Stimulated activated effector memory CD8-positive, alpha-beta T cell treated with anti-CD3 and anti-CD28 coated beads, Interleukin-12 subunit alpha, Interleukin-12 subunit beta, amount 100 ng/mL, for 72 hours (primary cell): ENCODE data around the gene UBE2J1.

ENCODE experiments used
- ATAC-seq: fragments of 150-1000 bp; cut with Tn5 transposase; 2 replicates; pipeline ENCODE4 v1.10.0; 2021
- DNase-seq, 2 donors: peaks; one replicate each; pipeline ENCODE4 v3.0.0; 2021 to 2022; ENCODE audit warnings: low spot score in 2 of 2
- H3K27ac Mint-ChIP-seq: one replicate; pipeline ENCODE4 v1.8.0; 2022; ENCODE audit warnings: mild to moderate bottlenecking, mixed read lengths
- H3K36me3 Mint-ChIP-seq: one replicate; pipeline ENCODE4 v1.8.0; 2022; ENCODE audit warnings: mild to moderate bottlenecking, mixed read lengths
- H3K4me1 Mint-ChIP-seq: one replicate; pipeline ENCODE4 v1.8.0; 2022; ENCODE audit warnings: mixed read lengths
- H3K4me3 Mint-ChIP-seq: one replicate; pipeline ENCODE4 v1.8.0; 2022; ENCODE audit warnings: mild to moderate bottlenecking, mixed read lengths
- H3K9me3 Mint-ChIP-seq: one replicate; pipeline ENCODE4 v1.8.0; 2022; ENCODE audit warnings: mixed read lengths

UBE2J1 gene

GRCh38 chr6:89378628-89379027 is 26.1 kb upstream of the UBE2J1 start:
- Mint-ChIP-seq H3K9me3 (no peaks in the 10 kb centered on the region), H3K4me3 (no peak overlapping the region), H3K36me3 (no peaks in the 10 kb centered on the region), H3K27ac (no peak overlapping the region), H3K4me1 (peaks cover 14% of the 10 kb centered on the region)
- ATAC-seq = no peak
- DNase-seq = no peak

- Mint-ChIP-seq H3K4me1 (peaks cover 23% of the 10 kb centered on the region), H3K4me3 (no peak overlapping the region), H3K27ac (no peak overlapping the region), H3K9me3 (no peaks in the 10 kb centered on the region), H3K36me3 (no peaks in the 10 kb centered on the region)
- ATAC-seq = peak; percentile 97
- DNase-seq = peak; percentile 26 to 84
Measured at GRCh38 chr6:89375427-89376267, 23.1 kb upstream of the UBE2J1 start.

- DNase-seq = no peak
- no peaks in the 10 kb centered on the region for H3K36me3 Mint-ChIP-seq
- peaks cover 23% of the 10 kb centered on the region for H3K4me1 Mint-ChIP-seq
- H3K27ac Mint-ChIP-seq = no peak overlapping the region
- peak; percentile 44 for ATAC-seq
- no peak overlapping the region for H3K4me3 Mint-ChIP-seq
- no peaks in the 10 kb centered on the region for H3K9me3 Mint-ChIP-seq
Measured at GRCh38 chr6:89372506-89372901, 20.0 kb upstream of the UBE2J1 start.

- peak; percentile 79 for ATAC-seq
- Mint-ChIP-seq H3K4me1 (peaks cover 23% of the 10 kb centered on the region), H3K36me3 (no peaks in the 10 kb centered on the region), H3K4me3 (no peak overlapping the region), H3K9me3 (no peaks in the 10 kb centered on the region), H3K27ac (no peak overlapping the region)
- DNase-seq = peak; percentile 74 to 87
Measured at GRCh38 chr6:89371849-89372505, 19.5 kb upstream of the UBE2J1 start.

GRCh38 chr6:89368999-89369398 is 16.5 kb upstream of the UBE2J1 start:
- ATAC-seq (no peak), DNase-seq (no peak)
- no peak overlapping the region for H3K27ac Mint-ChIP-seq
- no peaks in the 10 kb centered on the region for H3K36me3 Mint-ChIP-seq
- H3K4me1 Mint-ChIP-seq = peaks cover 9% of the 10 kb centered on the region
- no peaks in the 10 kb centered on the region for H3K9me3 Mint-ChIP-seq
- no peak overlapping the region for H3K4me3 Mint-ChIP-seq

GRCh38 chr6:89368107-89368506 is 15.6 kb upstream of the UBE2J1 start:
- Mint-ChIP-seq H3K4me3 (no peak overlapping the region), H3K4me1 (peaks cover 9% of the 10 kb centered on the region), H3K36me3 (no peaks in the 10 kb centered on the region), H3K27ac (no peak overlapping the region), H3K9me3 (no peaks in the 10 kb centered on the region)
- DNase-seq (peak; percentile 48 to 76), ATAC-seq (no peak)

- no peak overlapping the region for H3K27ac Mint-ChIP-seq
- DNase-seq (no peak), ATAC-seq (no peak)
- no peaks in the 10 kb centered on the region for H3K9me3 Mint-ChIP-seq
- H3K36me3 Mint-ChIP-seq = no peaks in the 10 kb centered on the region
- no peak overlapping the region for H3K4me3 Mint-ChIP-seq
- H3K4me1 Mint-ChIP-seq = peaks cover 1% of the 10 kb centered on the region
Measured at GRCh38 chr6:89364586-89364985, 12.1 kb upstream of the UBE2J1 start.

GRCh38 chr6:89361171-89361570 is 8.6 kb upstream of the UBE2J1 start:
- Mint-ChIP-seq H3K9me3 (no peaks in the 10 kb centered on the region), H3K36me3 (no peaks in the 10 kb centered on the region), H3K4me1 (peaks cover 16% of the 10 kb centered on the region), H3K4me3 (no peak overlapping the region), H3K27ac (no peak overlapping the region)
- DNase-seq = no peak
- ATAC-seq = no peak

- ATAC-seq = peak; percentile 87
- no peak for DNase-seq
- H3K9me3 Mint-ChIP-seq = no peaks in the 10 kb centered on the region
- no peaks in the 10 kb centered on the region for H3K36me3 Mint-ChIP-seq
- H3K4me3 Mint-ChIP-seq = no peak overlapping the region
- no peak overlapping the region for H3K27ac Mint-ChIP-seq
- peaks cover 16% of the 10 kb centered on the region for H3K4me1 Mint-ChIP-seq
Measured at GRCh38 chr6:89360415-89360999, 8.0 kb upstream of the UBE2J1 start.

- Mint-ChIP-seq H3K27ac (no peak overlapping the region), H3K4me1 (peaks cover 16% of the 10 kb centered on the region), H3K4me3 (no peak overlapping the region), H3K36me3 (no peaks in the 10 kb centered on the region), H3K9me3 (no peaks in the 10 kb centered on the region)
- ATAC-seq (no peak), DNase-seq (no peak)
Measured at GRCh38 chr6:89359561-89359960, 7.0 kb upstream of the UBE2J1 start.

GRCh38 chr6:89357390-89357789 is 4.9 kb upstream of the UBE2J1 start:
- no peaks in the 10 kb centered on the region for H3K36me3 Mint-ChIP-seq

GRCh38 chr6:89356642-89357170 is 4.2 kb upstream of the UBE2J1 start:
- Mint-ChIP-seq H3K9me3 (no peaks in the 10 kb centered on the region), H3K4me3 (peak overlapping the region; percentile 69), H3K4me1 (peaks cover 32% of the 10 kb centered on the region), H3K36me3 (peaks cover 4% of the 10 kb centered on the region), H3K27ac (peak overlapping the region; percentile 79)
- DNase-seq (no peak), ATAC-seq (no peak)

More at GRCh38 chr6:89357390-89357789, 4.9 kb upstream of the UBE2J1 start:
- peak overlapping the region; percentile 69 for H3K4me3 Mint-ChIP-seq
- peak overlapping the region; percentile 79 for H3K27ac Mint-ChIP-seq
- ATAC-seq (no peak), DNase-seq (no peak)
- H3K4me1 Mint-ChIP-seq = peaks cover 28% of the 10 kb centered on the region
- H3K9me3 Mint-ChIP-seq = no peaks in the 10 kb centered on the region

GRCh38 chr6:89355511-89356194 is 3.1 kb upstream of the UBE2J1 start:
- DNase-seq = no peak
- Mint-ChIP-seq H3K9me3 (no peaks in the 10 kb centered on the region), H3K4me3 (no peak overlapping the region), H3K36me3 (peaks cover 11% of the 10 kb centered on the region), H3K27ac (no peak overlapping the region), H3K4me1 (peaks cover 36% of the 10 kb centered on the region)
- ATAC-seq = no peak

- ATAC-seq = no peak
- peak overlapping the region; percentile 97 for H3K27ac Mint-ChIP-seq
- H3K9me3 Mint-ChIP-seq = no peaks in the 10 kb centered on the region
- H3K36me3 Mint-ChIP-seq = peaks cover 18% of the 10 kb centered on the region
- H3K4me1 Mint-ChIP-seq = peaks cover 48% of the 10 kb centered on the region
- DNase-seq = no peak
- peak overlapping the region; percentile 93 for H3K4me3 Mint-ChIP-seq
Measured at GRCh38 chr6:89353702-89354392, 1.3 kb upstream of the UBE2J1 start.
